ENCODE results near the gene MUC6.

DNA sequence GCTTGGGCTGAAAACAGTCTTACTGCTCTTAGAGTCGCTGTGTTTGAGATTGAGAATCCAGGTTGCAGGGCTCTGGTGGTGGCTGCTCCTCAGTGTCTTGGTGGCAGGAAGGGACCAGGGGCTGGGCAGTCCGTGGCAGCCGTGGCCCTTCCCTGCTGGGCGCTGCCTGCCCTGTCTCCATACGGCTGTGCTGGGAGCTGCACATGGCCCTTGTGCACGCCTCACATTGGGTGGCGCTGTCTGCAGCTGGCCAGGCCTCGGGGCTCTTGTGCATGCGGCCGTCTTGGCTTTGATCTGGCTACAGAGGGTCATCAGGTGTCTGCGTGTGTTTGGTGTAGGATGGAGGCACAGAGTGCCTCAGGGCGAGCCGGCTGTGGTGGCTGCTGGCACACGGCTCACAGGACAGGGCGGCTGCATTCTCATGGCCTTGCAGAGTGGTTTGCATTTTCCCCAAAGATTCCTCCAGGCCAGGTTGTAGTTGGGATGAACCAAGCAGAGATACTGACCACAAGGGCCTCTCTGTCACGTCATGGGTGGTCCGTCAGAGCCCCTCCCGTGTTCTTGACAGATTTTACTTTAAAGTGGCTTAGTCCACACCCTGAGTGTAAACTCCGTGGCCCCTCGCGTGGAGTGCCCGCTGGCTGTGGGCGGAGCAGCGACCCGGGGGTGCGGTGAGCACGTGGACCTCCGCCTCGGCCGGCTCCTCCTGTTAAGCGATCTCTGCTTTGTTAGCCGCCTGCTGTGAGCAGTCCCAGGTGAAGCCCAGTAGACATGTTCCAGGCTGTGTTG lies 34.7 kb downstream of the MUC6 start:
- no peak for TF ChIP-seq POLR2A (IDR thresholded peaks at IDR 0.05)
- TF ChIP-seq, protein P1, sequence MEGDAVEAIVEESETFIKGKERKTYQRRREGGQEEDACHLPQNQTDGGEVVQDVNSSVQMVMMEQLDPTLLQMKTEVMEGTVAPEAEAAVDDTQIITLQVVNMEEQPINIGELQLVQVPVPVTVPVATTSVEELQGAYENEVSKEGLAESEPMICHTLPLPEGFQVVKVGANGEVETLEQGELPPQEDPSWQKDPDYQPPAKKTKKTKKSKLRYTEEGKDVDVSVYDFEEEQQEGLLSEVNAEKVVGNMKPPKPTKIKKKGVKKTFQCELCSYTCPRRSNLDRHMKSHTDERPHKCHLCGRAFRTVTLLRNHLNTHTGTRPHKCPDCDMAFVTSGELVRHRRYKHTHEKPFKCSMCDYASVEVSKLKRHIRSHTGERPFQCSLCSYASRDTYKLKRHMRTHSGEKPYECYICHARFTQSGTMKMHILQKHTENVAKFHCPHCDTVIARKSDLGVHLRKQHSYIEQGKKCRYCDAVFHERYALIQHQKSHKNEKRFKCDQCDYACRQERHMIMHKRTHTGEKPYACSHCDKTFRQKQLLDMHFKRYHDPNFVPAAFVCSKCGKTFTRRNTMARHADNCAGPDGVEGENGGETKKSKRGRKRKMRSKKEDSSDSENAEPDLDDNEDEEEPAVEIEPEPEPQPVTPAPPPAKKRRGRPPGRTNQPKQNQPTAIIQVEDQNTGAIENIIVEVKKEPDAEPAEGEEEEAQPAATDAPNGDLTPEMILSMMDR (IDR thresholded peaks at IDR 0.05) = no peak

Measured in uterus (tissue), 2 donors.